Left ventricle myocardium inferior (tissue), 1 donor: ENCODE data around the gene FAF1. TPM values are rescaled to one million over a fixed set of nuclear protein-coding genes. Genes with fewer than 3 reads are reported as not detected.

Source experiments
- DNase-seq: peaks from one replicate; pipeline ENCODE4 v3.0.0-alpha.2; 2020
- H3K27ac ChIP-seq: fragments of 200-600 bp; replicated peaks from 2 replicates; pipeline ENCODE4 v1.8.0; 2021
- H3K27me3 ChIP-seq: fragments of 200-600 bp; 2 replicates; pipeline ENCODE4 v1.8.0; 2021; ENCODE audit warnings: low read depth
- H3K36me3 ChIP-seq: fragments of 200-600 bp; 2 replicates; pipeline ENCODE4 v1.8.0; 2021
- H3K4me1 ChIP-seq: fragments of 200-600 bp; 2 replicates; pipeline ENCODE4 v1.8.0; 2021
- H3K4me3 ChIP-seq: fragments of 200-600 bp; 2 replicates; pipeline ENCODE4 v1.8.0; 2021; ENCODE audit warnings: mild to moderate bottlenecking, moderate library complexity
- H3K9me3 ChIP-seq: fragments of 200-600 bp; replicated peaks from 2 replicates; pipeline ENCODE4 v1.8.0; 2021
- CTCF ChIP-seq: fragments of 200-600 bp; IDR thresholded peaks from 2 replicates; pipeline ENCODE4 v1.8.0; 2021; ENCODE audit warnings: antibody characterized with exemption, mild to moderate bottlenecking, borderline replicate concordance
- intact Hi-C: fragments of 100-400 bp; cut with micrococcal nuclease; formaldehyde crosslinking; loops from one replicate; pipeline ENCODE4 v1.11.0; 2022
- total RNA-seq: library from RNA; stranded (reverse); fragmentation: NEBNext Ultra II Directional; extraction: Animal tissue kit (Norgen Biotek cat#: 25700); gene quantifications from one replicate; pipeline ENCODE4 v1.2.1, GENCODE V29; 2021
- donor health status: DM: no; HTN: yes; CAD: no; lungs with severe emphysema.

Gene FAF1
- total RNA-seq, 1 donor from 2014 or later = 80.0 TPM

- H3K36me3 ChIP-seq = no peaks in the 10 kb centered on the region
- H3K27ac ChIP-seq = peak overlapping the region; percentile 46
- no peak for TF ChIP-seq CTCF
- intact Hi-C loops = no loop called here
- no peak for DNase-seq
- H3K4me3 ChIP-seq = peak overlapping the region; percentile 93
- H3K9me3 ChIP-seq = no peaks in the 10 kb centered on the region
- H3K4me1 ChIP-seq = peaks cover 62% of the 10 kb centered on the region
- no peaks in the 10 kb centered on the region for H3K27me3 ChIP-seq
Observed at GRCh38 chr1:50973255-50973654, 13.2 kb upstream of the FAF1 start.

GRCh38 chr1:50972766-50973165 is 12.7 kb upstream of the FAF1 start:
- Histone ChIP-seq H3K27me3 (no peaks in the 10 kb centered on the region), H3K36me3 (no peaks in the 10 kb centered on the region), H3K27ac (peak overlapping the region; percentile 43), H3K9me3 (no peaks in the 10 kb centered on the region), H3K4me3 (peak overlapping the region; percentile 93), H3K4me1 (peaks cover 67% of the 10 kb centered on the region)
- TF ChIP-seq CTCF = no peak
- no peak for DNase-seq
- intact Hi-C loops = no loop called here

GRCh38 chr1:50971748-50972305 is 11.8 kb upstream of the FAF1 start:
- no peak for TF ChIP-seq CTCF
- no peaks in the 10 kb centered on the region for H3K36me3 ChIP-seq
- H3K4me3 ChIP-seq = peak overlapping the region; percentile 93
- peak overlapping the region; percentile 100 for H3K27ac ChIP-seq
- no peak for DNase-seq
- intact Hi-C loops = no loop called here
- H3K9me3 ChIP-seq = no peaks in the 10 kb centered on the region
- H3K4me1 ChIP-seq = peaks cover 67% of the 10 kb centered on the region
- no peaks in the 10 kb centered on the region for H3K27me3 ChIP-seq

- H3K27ac ChIP-seq = peak overlapping the region; percentile 100
- no peak for TF ChIP-seq CTCF
- peaks cover 63% of the 10 kb centered on the region for H3K4me1 ChIP-seq
- DNase-seq = no peak
- intact Hi-C loops = no loop called here
- H3K4me3 ChIP-seq = peak overlapping the region; percentile 93
- no peaks in the 10 kb centered on the region for H3K9me3 ChIP-seq
- no peaks in the 10 kb centered on the region for H3K36me3 ChIP-seq
- H3K27me3 ChIP-seq = no peaks in the 10 kb centered on the region
Observed at GRCh38 chr1:50970931-50971582, 11.0 kb upstream of the FAF1 start.

GRCh38 chr1:50970509-50970887 is 10.4 kb upstream of the FAF1 start:
- H3K4me3 ChIP-seq = peak overlapping the region; percentile 93
- no peaks in the 10 kb centered on the region for H3K9me3 ChIP-seq
- DNase-seq = no peak
- no peak for TF ChIP-seq CTCF
- peaks cover 62% of the 10 kb centered on the region for H3K4me1 ChIP-seq
- H3K27me3 ChIP-seq = no peaks in the 10 kb centered on the region
- no peaks in the 10 kb centered on the region for H3K36me3 ChIP-seq
- peak overlapping the region; percentile 100 for H3K27ac ChIP-seq
- intact Hi-C loops = no loop called here
